Glutamatergic neuron (in vitro differentiated cells): ENCODE results near the gene ARPC1A. TPM values are rescaled to one million over a fixed set of nuclear protein-coding genes. Genes with fewer than 3 reads are reported as not detected.
"Not testable (repeated sequence)": the region's sequence is repeated elsewhere in the genome, so short reads cannot be mapped to it uniquely, and the experiment has no call there.

Experiments used
- DNase-seq: peaks from one replicate; pipeline ENCODE4 v3.0.0; 2022
- H3K27ac Mint-ChIP-seq: one replicate; pipeline ENCODE4 v1.8.0; 2020; ENCODE audit warnings: mild to moderate bottlenecking, mixed read lengths, inconsistent platforms; ENCODE audit not compliant: unreplicated experiment
- H3K27me3 Mint-ChIP-seq: one replicate; pipeline ENCODE4 v1.8.0; 2020; ENCODE audit warnings: mild to moderate bottlenecking, moderate library complexity, mixed read lengths, inconsistent platforms; ENCODE audit not compliant: unreplicated experiment
- H3K36me3 Mint-ChIP-seq: one replicate; pipeline ENCODE4 v1.8.0; 2020; ENCODE audit warnings: mild to moderate bottlenecking, mixed read lengths, inconsistent platforms; ENCODE audit not compliant: unreplicated experiment
- H3K4me1 Mint-ChIP-seq: one replicate; pipeline ENCODE4 v1.8.0; 2020; ENCODE audit warnings: mild to moderate bottlenecking, low read depth, mixed read lengths, inconsistent platforms; ENCODE audit not compliant: unreplicated experiment
- H3K4me3 Mint-ChIP-seq: one replicate; pipeline ENCODE4 v1.8.0; 2020; ENCODE audit warnings: mild to moderate bottlenecking, mixed read lengths, inconsistent platforms; ENCODE audit not compliant: unreplicated experiment
- H3K9me3 Mint-ChIP-seq: one replicate; pipeline ENCODE4 v1.8.0; 2020; ENCODE audit warnings: mild to moderate bottlenecking, moderate library complexity, mixed read lengths, inconsistent platforms; ENCODE audit not compliant: unreplicated experiment
- CTCF ChIP-seq: fragments of 200-600 bp; sonication (generic); IDR thresholded peaks from one replicate; pipeline ENCODE4 v1.5.0; 2021; ENCODE audit not compliant: partially characterized antibody, unreplicated experiment
- total RNA-seq: library from RNA; stranded (reverse); fragmentation: NEBNext Ultra II Directional; extraction: Animal tissue kit (Norgen Biotek cat#: 25700); gene quantifications from one replicate; pipeline ENCODE4 v1.2.1, GENCODE V29; 2021; ENCODE audit not compliant: unreplicated experiment

ARPC1A gene
- total RNA-seq, 1 donor from 2014 or later = 173 TPM

GRCh38 chr7:99415513-99416127 lies 89.9 kb downstream of the ARPC1A start:
- H3K9me3 Mint-ChIP-seq, H3K36me3 Mint-ChIP-seq, H3K27me3 Mint-ChIP-seq, H3K4me3 Mint-ChIP-seq, H3K27ac Mint-ChIP-seq, H3K4me1 Mint-ChIP-seq: not testable (repeated sequence)
- peak; percentile 79 for DNase-seq
- peak; percentile 66 for TF ChIP-seq CTCF

Other genes starting within 250 kb of the ARPC1A start
- gene SMURF1, start 181.8 kb upstream of the ARPC1A start, total RNA-seq = 23.1 TPM
- gene KPNA7, start 117.8 kb upstream of the ARPC1A start, total RNA-seq = not detected
- gene MYH16, start 53.1 kb upstream of the ARPC1A start, total RNA-seq = not detected
- gene ARPC1B, start 48.8 kb downstream of the ARPC1A start, total RNA-seq = 9.5 TPM
- gene PDAP1, start 82.7 kb downstream of the ARPC1A start, total RNA-seq = 134 TPM
- 73.9 TPM for gene BUD31, start 83.1 kb downstream of the ARPC1A start, total RNA-seq
- 5.5 TPM for gene PTCD1, start 112.9 kb downstream of the ARPC1A start, total RNA-seq
- gene CPSF4, start 113.0 kb downstream of the ARPC1A start, total RNA-seq = 106 TPM
- 291 TPM for gene ATP5MF, start 140.3 kb downstream of the ARPC1A start, total RNA-seq
- 19.5 TPM for gene ZNF789, start 147.0 kb downstream of the ARPC1A start, total RNA-seq
- 19.9 TPM for gene ZNF394, start 174.4 kb downstream of the ARPC1A start, total RNA-seq
- gene ZKSCAN5, start 178.8 kb downstream of the ARPC1A start, total RNA-seq = 18.7 TPM
- gene FAM200A, start 226.2 kb downstream of the ARPC1A start, total RNA-seq = 8.1 TPM
- 74.0 TPM for gene ZNF655, start 232.7 kb downstream of the ARPC1A start, total RNA-seq